Purkinje cell (primary cell): ENCODE measurements around the gene FGA. TPM values are rescaled to one million over a fixed set of nuclear protein-coding genes. Genes with fewer than 3 reads are reported as not detected.

Experiments used
- polyA plus RNA-seq: library from polyadenylated mRNA; unstranded; fragments of >200 nt; fragmentation: Nextera tagmentation; gene quantifications from 2 replicates; pipeline ENCODE4 v1.2.1, GENCODE V29; 2014

The FGA gene
- not detected in 2 replicates for polyA plus RNA-seq

GRCh38 chr4:154590329-154591006 lies at the start of gene FGA:
Gene FGA, minus strand, starts transcription at chr4:154590742. Its CDS starts 55 bp downstream, at chr4:154590687.

GRCh38 chr4:154612472-154613414 lies 22.2 kb upstream of the FGA start, which contains the start of gene FGG:
Gene FGG, minus strand, starts transcription at chr4:154612656. Its CDS starts 47 bp downstream, at chr4:154612609.

GRCh38 chr4:154562697-154563254 lies 27.8 kb downstream of the FGA start, which contains the start of gene FGB:
Gene FGB, plus strand, starts transcription at chr4:154563011. Its CDS starts 8 bp downstream, at chr4:154563019.

GRCh38 chr4:154549894-154550790 lies 40.4 kb downstream of the FGA start, which contains the start of gene PLRG1:
Gene PLRG1, minus strand, starts transcription at chr4:154550400. Its CDS starts 92 bp downstream, at chr4:154550308.

Other genes starting within 250 kb of the FGA start
- gene DCHS2, start 98.9 kb downstream of the FGA start, polyA plus RNA-seq, result 0.70 and 1.9 TPM in 2 replicates
- gene PLRG1, start 40.3 kb downstream of the FGA start, polyA plus RNA-seq, result 54.5 and 86.7 TPM in 2 replicates
- not detected in 2 replicates for gene FGB, start 27.7 kb downstream of the FGA start, polyA plus RNA-seq
- not detected in 2 replicates for gene FGG, start 21.9 kb upstream of the FGA start, polyA plus RNA-seq
- gene LRAT, start 153.3 kb upstream of the FGA start, polyA plus RNA-seq, result 15.0 and 25.2 TPM in 2 replicates
- 0.32 TPM in 1 of 2 replicates, not detected in the other for gene RBM46, start 190.5 kb upstream of the FGA start, polyA plus RNA-seq